Thyroid gland (tissue), 4 donors: ENCODE data around the gene MRGPRG. TPM values are rescaled to one million over a fixed set of nuclear protein-coding genes. Genes with fewer than 3 reads are reported as not detected.

Experiments
- DNase-seq, 2 donors: peaks; one replicate each; pipeline ENCODE4 v3.0.0-alpha.2; 2019
- H3K27ac ChIP-seq, 3 donors: fragments of 200-600 bp; sonication (generic); 1 replicate in 2 of 3; 2 replicates in 1 of 3; pipeline ENCODE4 v1.5.1; 2016 to 2019; ENCODE audit warnings: mild to moderate bottlenecking in 1 of 3, moderate library complexity in 1 of 3
- H3K27me3 ChIP-seq: fragments of 200-600 bp; sonication (generic); one replicate; pipeline ENCODE4 v1.5.1; 2019
- H3K36me3 ChIP-seq, 2 donors: fragments of 200-600 bp; sonication (generic); one replicate each; pipeline ENCODE4 v1.5.1; 2016 to 2019
- H3K4me1 ChIP-seq, 2 donors: fragments of 200-600 bp; sonication (generic); one replicate each; pipeline ENCODE4 v1.5.1; 2017 to 2019
- H3K4me3 ChIP-seq, 3 donors: fragments of 200-600 bp; sonication (generic); replicated peaks in 1 of 3; 1 replicate in 2 of 3; 2 replicates in 1 of 3; pipeline ENCODE4 v1.5.1; 2016; ENCODE audit warnings: mild to moderate bottlenecking in 1 of 3
- H3K9me3 ChIP-seq: fragments of 200-600 bp; sonication (generic); one replicate; pipeline ENCODE4 v1.5.1; 2017
- CTCF ChIP-seq, 6 experiments: fragments of 200-600 bp in 3 of 6; fragments of 450-650 bp in 3 of 6; sonication (generic) in 3 of 6; IDR thresholded peaks; one replicate each; pipeline ENCODE4 v1.5.1; 2016 to 2019; ENCODE audit warnings: antibody characterized with exemption in 6 of 6, mild to moderate bottlenecking in 2 of 6, inconsistent platforms in 1 of 6, moderate library complexity in 1 of 6
- POLR2A ChIP-seq, 2 donors: fragments of 450-650 bp; IDR thresholded peaks; one replicate each; pipeline ENCODE4 v1.6.1; 2017; ENCODE audit warnings: antibody characterized with exemption in 2 of 2, mild to moderate bottlenecking in 2 of 2, moderate library complexity in 1 of 2
- WGBS, 2 donors: methylation state at CpG; one replicate each; pipeline ENCODE4 v1.1.5; 2017; 5-methylcytosine and 5-hydroxymethylcytosine counted together
- intact Hi-C: fragments of 100-400 bp; cut with DNase I; formaldehyde crosslinking; loops from one replicate; pipeline ENCODE4 v1.15.1; 2023
- total RNA-seq, 4 donors: library from RNA; depleted of rRNA; stranded (reverse); fragments of >200 nt; gene quantifications; one replicate each; pipeline ENCODE4 v1.2.3, GENCODE V29; 2016

MRGPRG gene
- total RNA-seq, 4 donors from 2014 or later, result not detected

GRCh38 chr11:3243880-3244279 is 25.3 kb upstream of the MRGPRG start:
- Histone ChIP-seq H3K4me3 (no peak overlapping the region), H3K4me1 (no peaks in the 10 kb centered on the region), H3K27ac (no peak overlapping the region), H3K36me3 (no peaks in the 10 kb centered on the region), H3K27me3 (no peaks in the 10 kb centered on the region), H3K9me3 (no peaks in the 10 kb centered on the region)
- TF ChIP-seq CTCF (IDR thresholded peaks at IDR 0.05) (no peak), POLR2A (IDR thresholded peaks at IDR 0.05) (no peak)
- 96% methylated on average over 1 of the region's 1 CpG for WGBS, 2 donors
- intact Hi-C loops, result no loop called here
- no peak for DNase-seq

- no peaks in the 10 kb centered on the region for H3K9me3 ChIP-seq
- no peak for TF ChIP-seq POLR2A (IDR thresholded peaks at IDR 0.05)
- no peak for TF ChIP-seq CTCF (IDR thresholded peaks at IDR 0.05)
- intact Hi-C loops, result no loop called here
- WGBS, 2 donors, result 90 to 97% methylated on average over 2 of the region's 2 CpGs
- H3K36me3 ChIP-seq, result no peaks in the 10 kb centered on the region
- no peak for DNase-seq
- H3K27me3 ChIP-seq, result no peaks in the 10 kb centered on the region
- H3K27ac ChIP-seq, result no peak overlapping the region
- no peak overlapping the region for H3K4me3 ChIP-seq
- H3K4me1 ChIP-seq, result peaks cover 0 to 7% of the 10 kb centered on the region in 2 donors
Observed at GRCh38 chr11:3237119-3237518, 18.5 kb upstream of the MRGPRG start.

GRCh38 chr11:3234846-3235245 is 16.2 kb upstream of the MRGPRG start:
- H3K4me1 ChIP-seq, result peaks cover 0 to 12% of the 10 kb centered on the region in 2 donors
- no peaks in the 10 kb centered on the region for H3K36me3 ChIP-seq
- intact Hi-C loops, result no loop called here
- DNase-seq, result no peak
- H3K27ac ChIP-seq, result no peak overlapping the region
- H3K27me3 ChIP-seq, result no peaks in the 10 kb centered on the region
- 73 to 78% methylated on average over 7 of the region's 7 CpGs for WGBS, 2 donors
- no peak for TF ChIP-seq POLR2A (IDR thresholded peaks at IDR 0.05)
- no peak for TF ChIP-seq CTCF (IDR thresholded peaks at IDR 0.05)
- H3K4me3 ChIP-seq, result no peak overlapping the region
- no peaks in the 10 kb centered on the region for H3K9me3 ChIP-seq

- TF ChIP-seq CTCF (IDR thresholded peaks at IDR 0.05) (no peak), POLR2A (IDR thresholded peaks at IDR 0.05) (no peak)
- DNase-seq, result no peak
- Histone ChIP-seq H3K4me1 (peaks cover 0 to 12% of the 10 kb centered on the region in 2 donors), H3K27me3 (no peaks in the 10 kb centered on the region), H3K4me3 (no peak overlapping the region), H3K27ac (no peak overlapping the region), H3K9me3 (no peaks in the 10 kb centered on the region), H3K36me3 (no peaks in the 10 kb centered on the region)
- 83 to 84% methylated on average over 17 to 21 of the region's 21 CpGs for WGBS, 2 donors
- intact Hi-C loops, result no loop called here
Observed at GRCh38 chr11:3232956-3233355, 14.3 kb upstream of the MRGPRG start.

GRCh38 chr11:3231851-3232744 is 13.5 kb upstream of the MRGPRG start, which contains the start of gene MRGPRE:
Gene MRGPRE (minus strand): TSS chr11:3232417. CDS start chr11:3228799, 3,618 bp downstream.
- Histone ChIP-seq H3K9me3 (no peaks in the 10 kb centered on the region), H3K27me3 (no peaks in the 10 kb centered on the region), H3K36me3 (no peaks in the 10 kb centered on the region), H3K4me3 (no peak within 1 kb of the TSS), H3K27ac (no peak within 1 kb of the TSS), H3K4me1 (peaks cover 0 to 12% of the 10 kb centered on the region in 2 donors)
- DNase-seq, result peak; percentile 83 to 85
- intact Hi-C loops, result no loop called here
- TF ChIP-seq POLR2A (IDR thresholded peaks at IDR 0.05) (no peak), CTCF (IDR thresholded peaks at IDR 0.05) (no peak)
- 23 to 33% methylated on average over 24 of the region's 39 CpGs for WGBS, 2 donors
